HG02885 (cell line): Measurements from ENCODE around the gene AREG.

Experiments used
- ATAC-seq: cut with Tn5 transposase; IDR thresholded peaks from one replicate; pipeline ENCODE4 v1.9.1; 2021; ENCODE audit warnings: mild to moderate bottlenecking; ENCODE audit not compliant: unreplicated experiment, poor library complexity

Gene AREG

GRCh38 chr4:74431113-74431826 is 13.7 kb upstream of the AREG start:
- no peak for ATAC-seq

- ATAC-seq, result no peak
Measured at GRCh38 chr4:74433043-74433442, 11.9 kb upstream of the AREG start.

- no peak for ATAC-seq
Measured at GRCh38 chr4:74433541-74434172, 11.3 kb upstream of the AREG start.

DNA sequence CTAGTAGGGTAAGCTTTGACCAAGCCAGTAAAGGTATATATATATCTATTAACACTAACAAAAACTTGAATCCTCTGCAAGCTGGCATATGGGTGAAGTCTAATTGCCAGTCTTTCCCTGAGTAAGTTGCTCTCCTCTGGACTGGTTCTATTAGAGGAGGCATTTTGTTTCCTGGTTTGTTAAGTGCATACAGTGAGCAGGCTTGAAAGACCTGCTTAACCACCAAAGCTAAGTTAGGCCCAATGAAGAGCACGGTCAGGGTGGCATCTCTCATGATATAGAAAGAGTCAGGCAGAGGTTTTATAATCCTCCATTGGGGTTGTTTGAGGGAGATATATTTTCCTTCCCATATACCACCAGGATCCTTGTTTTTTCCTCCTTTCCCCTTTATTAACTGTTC is 9.6 kb upstream of the AREG start:
- no peak for ATAC-seq

GRCh38 chr4:74437866-74438265 is 7.1 kb upstream of the AREG start:
- no peak for ATAC-seq

DNA sequence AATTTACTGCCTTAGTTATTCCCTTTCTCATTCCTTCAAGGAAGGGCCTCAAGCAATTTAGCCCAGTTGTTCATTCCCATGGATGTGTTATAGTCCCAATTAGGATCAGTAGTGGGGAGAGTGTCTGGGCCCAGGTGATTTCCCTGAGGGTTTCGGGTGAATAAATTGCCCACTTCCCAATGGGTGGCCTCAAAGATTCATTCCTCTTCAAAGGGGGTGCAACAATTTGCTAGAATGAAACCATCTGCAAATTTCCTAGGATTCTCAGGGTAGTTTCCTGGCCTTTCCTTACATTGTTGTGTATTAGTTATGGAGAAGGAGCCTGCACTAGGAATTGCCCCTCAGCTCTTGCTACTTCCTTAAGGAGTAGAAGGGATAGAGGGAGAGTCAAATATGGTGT is 6.3 kb upstream of the AREG start:
- ATAC-seq, result no peak

DNA sequence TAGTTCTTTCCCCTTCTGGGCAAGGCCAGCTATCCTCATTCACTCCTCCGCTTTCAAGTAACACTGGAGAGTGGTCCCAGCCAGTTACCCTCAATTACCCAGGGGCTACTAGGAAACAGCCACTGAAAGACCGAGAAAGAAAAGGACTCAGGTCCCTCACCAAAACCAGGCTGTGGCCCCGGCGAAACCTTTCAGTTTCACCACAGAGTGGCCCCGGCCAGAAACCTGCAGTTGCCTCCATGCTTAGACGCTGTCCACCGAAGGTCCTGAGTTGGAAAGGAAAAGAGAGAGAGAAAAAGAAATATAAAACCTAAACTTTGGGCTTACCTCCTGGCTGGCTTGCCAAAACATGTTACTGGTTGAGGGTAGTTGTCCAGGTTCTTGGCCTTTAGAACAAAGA is 5.0 kb upstream of the AREG start:
- no peak for ATAC-seq

DNA sequence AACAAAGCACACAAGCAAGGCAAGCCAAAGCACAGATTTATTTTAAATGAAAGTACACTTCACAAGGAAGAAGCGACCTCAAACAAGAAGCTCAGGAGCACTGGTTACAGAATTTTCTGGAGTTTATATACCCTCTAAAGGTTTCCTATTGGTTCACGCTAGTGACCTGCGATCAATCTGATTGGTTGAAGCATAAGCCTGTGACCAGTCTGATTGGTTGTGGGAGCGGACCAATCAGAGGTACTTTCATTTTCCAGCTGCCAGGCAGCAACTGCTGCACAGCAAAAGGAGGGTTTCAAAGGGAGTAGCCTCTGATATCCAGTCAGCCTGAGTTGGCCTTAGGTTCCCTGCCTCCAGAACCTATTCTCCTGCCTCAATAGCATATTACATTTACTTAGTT is 4.6 kb upstream of the AREG start:
- no peak for ATAC-seq

- ATAC-seq, result no peak
Measured at GRCh38 chr4:74441744-74442143, 3.2 kb upstream of the AREG start.

DNA sequence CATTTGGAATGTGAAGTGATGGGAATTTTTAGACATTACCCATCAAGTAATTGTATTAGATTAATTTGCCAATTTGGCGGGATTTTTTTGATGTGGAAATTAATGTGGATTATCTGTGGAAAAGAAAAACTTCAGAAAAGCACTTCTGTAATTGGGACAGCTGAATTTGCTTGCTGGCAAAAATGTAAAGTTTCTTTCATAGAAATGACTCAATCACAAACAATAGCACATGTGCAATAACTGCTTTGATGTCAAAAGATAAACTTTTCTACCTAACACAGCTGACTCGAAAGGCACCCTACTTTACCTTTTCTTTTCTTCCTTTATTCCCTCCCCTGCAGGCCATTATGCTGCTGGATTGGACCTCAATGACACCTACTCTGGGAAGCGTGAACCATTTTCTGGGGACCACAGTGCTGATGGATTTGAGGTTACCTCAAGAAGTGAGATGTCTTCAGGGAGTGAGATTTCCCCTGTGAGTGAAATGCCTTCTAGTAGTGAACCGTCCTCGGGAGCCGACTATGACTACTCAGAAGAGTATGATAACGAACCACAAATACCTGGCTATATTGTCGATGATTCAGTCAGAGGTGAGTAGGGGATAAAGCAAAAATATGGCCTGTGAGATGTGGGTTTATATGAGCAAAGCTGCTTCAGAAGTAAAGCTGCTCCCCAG is 1.4 kb downstream of the AREG start:
- no peak for ATAC-seq

- no peak for ATAC-seq
Measured at GRCh38 chr4:74446896-74447295, 2.0 kb downstream of the AREG start.

- no peak for ATAC-seq
Measured at GRCh38 chr4:74447636-74448233, 2.8 kb downstream of the AREG start.

DNA sequence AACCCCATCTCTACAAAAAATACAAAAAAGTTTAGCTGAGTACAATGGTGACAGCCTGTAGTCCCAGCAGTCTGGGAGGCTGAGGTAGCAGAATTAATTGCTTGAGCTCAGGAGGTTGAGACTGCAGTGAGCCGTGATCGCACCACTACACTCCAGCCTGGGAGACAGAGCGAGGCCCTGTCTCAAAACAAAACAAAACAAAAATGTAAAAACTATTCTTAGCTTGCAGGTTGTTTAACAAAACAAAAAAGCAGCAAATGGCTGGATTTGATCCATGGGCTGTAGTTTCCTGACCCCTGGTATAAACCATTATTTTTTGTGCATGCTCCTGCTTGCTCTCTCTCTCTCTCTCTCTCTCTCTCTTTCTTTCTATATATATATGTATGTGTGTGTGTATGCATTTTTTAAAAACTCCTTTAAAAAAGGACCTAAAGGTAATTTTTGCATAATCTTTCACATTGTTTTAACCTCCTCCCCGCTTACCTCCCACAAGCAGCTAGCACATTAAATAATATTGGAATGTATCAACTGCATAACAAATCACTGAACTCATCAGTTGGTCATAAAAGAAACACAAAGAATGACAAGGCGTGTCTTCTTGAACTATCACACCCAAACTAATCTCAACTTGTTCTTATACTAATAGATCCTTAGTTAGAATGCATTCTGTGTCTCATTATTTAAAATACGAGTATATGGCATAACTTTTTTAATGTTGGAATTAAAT is 4.8 kb downstream of the AREG start:
- ATAC-seq, result no peak

GRCh38 chr4:74450298-74450683 is 5.4 kb downstream of the AREG start:
- ATAC-seq, result no peak

- no peak for ATAC-seq
Measured at GRCh38 chr4:74451214-74451661, 6.3 kb downstream of the AREG start.

DNA sequence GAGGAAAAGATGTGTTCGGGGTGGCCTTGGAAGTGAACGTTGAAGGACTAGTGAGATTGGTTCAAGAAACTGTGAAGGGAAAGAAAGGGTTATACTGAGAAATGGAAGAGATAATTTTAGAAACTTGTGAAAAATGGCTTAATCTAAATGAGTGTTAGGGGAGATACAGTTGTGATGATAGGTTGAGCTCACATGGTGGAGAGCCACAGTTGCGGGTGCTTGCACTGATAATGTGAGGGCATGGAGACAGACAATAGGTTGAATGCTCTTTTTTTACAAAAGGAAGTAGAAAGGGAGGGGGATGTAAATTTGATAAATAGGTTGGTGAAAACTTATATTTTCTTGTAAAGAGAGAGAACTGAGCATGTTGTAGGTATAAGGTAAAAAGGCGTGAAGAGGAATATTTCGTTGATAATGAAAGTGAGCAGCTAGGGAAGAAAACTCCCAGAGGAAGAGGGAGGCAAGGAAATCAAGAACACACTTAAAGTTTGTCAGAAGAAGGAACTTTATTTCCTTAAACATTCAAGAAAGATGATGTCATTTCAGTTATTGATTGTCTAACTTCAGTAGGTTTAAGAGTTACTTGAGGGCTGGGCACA is 8.2 kb downstream of the AREG start:
- ATAC-seq, result no peak

GRCh38 chr4:74453829-74454742 is 9.2 kb downstream of the AREG start:
- ATAC-seq, result no peak

DNA sequence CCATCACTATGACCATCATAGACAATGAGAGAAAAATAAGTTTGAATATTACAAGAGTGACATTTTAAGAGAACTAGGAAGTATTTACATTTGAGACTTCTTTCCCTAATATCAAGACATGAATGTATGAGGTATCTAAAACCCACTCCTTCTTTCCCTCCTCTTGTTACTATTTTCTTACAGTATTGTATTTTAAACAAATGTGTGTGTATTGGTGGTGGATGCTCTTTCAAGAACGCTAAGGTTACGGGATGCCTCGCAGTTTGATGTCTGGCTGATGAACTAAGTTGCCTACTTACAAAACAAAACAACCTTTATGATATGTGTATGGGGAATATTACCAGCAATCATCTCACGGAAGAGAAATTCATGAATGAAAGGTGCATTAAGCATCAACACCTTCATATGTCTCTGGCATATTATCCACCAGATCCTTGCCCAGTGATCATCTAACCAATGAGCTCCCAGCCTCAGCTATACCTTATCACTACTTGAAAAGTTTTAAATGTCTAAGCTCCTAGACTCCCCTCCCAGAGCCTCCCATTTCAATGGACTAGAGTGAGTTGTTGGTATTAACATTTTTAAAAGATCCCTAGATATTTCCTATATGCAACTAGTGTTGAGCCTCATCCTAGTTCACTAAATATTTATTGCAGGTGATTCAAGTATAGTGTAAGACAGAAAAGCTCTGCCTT is 10.6 kb downstream of the AREG start:
- ATAC-seq, result no peak
